ENCODE results near the gene FRY. TPM values are rescaled to one million over a fixed set of nuclear protein-coding genes. Genes with fewer than 3 reads are reported as not detected.

FRY gene
- total RNA-seq, 1 experiment from 2014 or later, result 4.7 TPM

DNA sequence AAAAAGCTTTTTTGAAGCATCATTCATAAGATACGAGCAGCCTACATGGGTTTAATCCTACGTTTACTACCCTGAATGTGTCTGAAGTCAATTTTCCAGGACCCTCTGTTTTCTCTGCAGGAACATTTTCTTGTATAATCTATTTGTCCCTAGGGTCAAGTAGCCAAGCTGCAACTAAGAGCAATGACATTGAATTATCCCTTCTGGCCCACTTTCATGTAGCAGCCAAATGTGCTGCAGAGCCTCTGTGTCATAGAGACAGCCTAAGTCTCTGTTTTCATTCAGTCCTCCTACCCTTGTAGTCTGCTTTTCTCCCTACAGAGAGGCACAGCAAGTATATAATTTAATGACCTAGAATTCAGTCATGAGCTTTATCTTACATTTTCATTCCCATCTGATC is 201.5 kb downstream of the FRY start:
- CTCF ChIA-PET, result no interaction called here
- no TSS peak for BruUV-seq (replicated peaks)
- Histone ChIP-seq H3K9me3 (ENCODE audit: insufficient read depth, low read depth) (no peaks in the 10 kb centered on the region), H3K27ac (no peak overlapping the region), H3K9me2 (ENCODE audit: insufficient read depth) (no peaks in the 10 kb centered on the region), H3K4me3 (no peak overlapping the region), H3K4me2 (no peak overlapping the region), H3F3A (ENCODE audit: insufficient read depth, low read depth) (no peaks in the 10 kb centered on the region), H3K27me3 (ENCODE audit: insufficient read depth, low read depth) (no peaks in the 10 kb centered on the region), H3K4me1 (replicated peaks; ENCODE audit: insufficient read depth) (no peaks in the 10 kb centered on the region), H2AFZ (no peak overlapping the region), H3K36me3 (ENCODE audit: low read depth) (no peaks in the 10 kb centered on the region), H4K20me1 (ENCODE audit: insufficient read depth) (no peaks in the 10 kb centered on the region), H3K79me2 (ENCODE audit: low read depth) (no peaks in the 10 kb centered on the region)
- POLR2A ChIA-PET (ENCODE audit: unreplicated experiment), result no interaction called here
- DNase-seq, result no peak
- TF ChIP-seq EZH2 (IDR thresholded peaks at IDR 0.05; ENCODE audit: low read depth), result no peak
- TF ChIP-seq, protein P1, sequence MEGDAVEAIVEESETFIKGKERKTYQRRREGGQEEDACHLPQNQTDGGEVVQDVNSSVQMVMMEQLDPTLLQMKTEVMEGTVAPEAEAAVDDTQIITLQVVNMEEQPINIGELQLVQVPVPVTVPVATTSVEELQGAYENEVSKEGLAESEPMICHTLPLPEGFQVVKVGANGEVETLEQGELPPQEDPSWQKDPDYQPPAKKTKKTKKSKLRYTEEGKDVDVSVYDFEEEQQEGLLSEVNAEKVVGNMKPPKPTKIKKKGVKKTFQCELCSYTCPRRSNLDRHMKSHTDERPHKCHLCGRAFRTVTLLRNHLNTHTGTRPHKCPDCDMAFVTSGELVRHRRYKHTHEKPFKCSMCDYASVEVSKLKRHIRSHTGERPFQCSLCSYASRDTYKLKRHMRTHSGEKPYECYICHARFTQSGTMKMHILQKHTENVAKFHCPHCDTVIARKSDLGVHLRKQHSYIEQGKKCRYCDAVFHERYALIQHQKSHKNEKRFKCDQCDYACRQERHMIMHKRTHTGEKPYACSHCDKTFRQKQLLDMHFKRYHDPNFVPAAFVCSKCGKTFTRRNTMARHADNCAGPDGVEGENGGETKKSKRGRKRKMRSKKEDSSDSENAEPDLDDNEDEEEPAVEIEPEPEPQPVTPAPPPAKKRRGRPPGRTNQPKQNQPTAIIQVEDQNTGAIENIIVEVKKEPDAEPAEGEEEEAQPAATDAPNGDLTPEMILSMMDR (conservative IDR thresholded peaks at IDR 0.05), result no peak
- intact Hi-C loops (cut with micrococcal nuclease; ENCODE audit: unreplicated experiment), result no loop called here

DNA sequence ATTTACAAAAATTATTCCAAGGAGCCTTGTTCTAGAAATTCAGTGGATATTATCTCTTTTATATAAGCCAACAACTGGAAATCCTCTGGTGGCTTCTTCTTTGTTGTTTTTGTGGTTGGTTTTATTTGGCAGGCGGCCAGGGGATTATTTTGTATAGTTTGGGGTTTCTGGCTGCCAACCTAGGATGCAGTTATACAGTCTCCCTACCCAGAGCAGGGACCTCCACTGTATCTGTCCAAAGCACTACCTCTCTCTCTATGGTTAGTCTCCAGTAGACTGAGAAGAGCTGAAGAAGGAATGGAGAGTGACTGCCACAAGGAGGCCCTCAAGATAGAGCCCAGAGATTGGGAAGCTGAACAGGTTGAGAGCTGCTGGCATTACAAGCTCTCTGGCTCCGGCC is 203.3 kb downstream of the FRY start:
- Histone ChIP-seq H3K36me3 (ENCODE audit: low read depth) (no peaks in the 10 kb centered on the region), H3K9me2 (ENCODE audit: insufficient read depth) (no peaks in the 10 kb centered on the region), H3K4me2 (no peak overlapping the region), H4K20me1 (ENCODE audit: insufficient read depth) (no peaks in the 10 kb centered on the region), H3K27ac (no peak overlapping the region), H2AFZ (no peak overlapping the region), H3K79me2 (ENCODE audit: low read depth) (no peaks in the 10 kb centered on the region), H3K9me3 (ENCODE audit: insufficient read depth, low read depth) (no peaks in the 10 kb centered on the region), H3K4me1 (replicated peaks; ENCODE audit: insufficient read depth) (no peaks in the 10 kb centered on the region), H3K4me3 (no peak overlapping the region), H3K27me3 (ENCODE audit: insufficient read depth, low read depth) (no peaks in the 10 kb centered on the region), H3F3A (ENCODE audit: insufficient read depth, low read depth) (no peaks in the 10 kb centered on the region)
- POLR2A ChIA-PET (ENCODE audit: unreplicated experiment), result no interaction called here
- DNase-seq, result no peak
- BruUV-seq (replicated peaks), result no TSS peak
- CTCF ChIA-PET, result interaction anchor here (0.6 kb wide), 2 partner anchors 9 to 325 kb away, joined by 3 read pairs; no protein-coding TSS in a partner anchor
- intact Hi-C loops (cut with micrococcal nuclease; ENCODE audit: unreplicated experiment), result no loop called here
- TF ChIP-seq, protein P1 (conservative IDR thresholded peaks at IDR 0.05), result no peak
- TF ChIP-seq EZH2 (IDR thresholded peaks at IDR 0.05; ENCODE audit: low read depth), result no peak

DNA sequence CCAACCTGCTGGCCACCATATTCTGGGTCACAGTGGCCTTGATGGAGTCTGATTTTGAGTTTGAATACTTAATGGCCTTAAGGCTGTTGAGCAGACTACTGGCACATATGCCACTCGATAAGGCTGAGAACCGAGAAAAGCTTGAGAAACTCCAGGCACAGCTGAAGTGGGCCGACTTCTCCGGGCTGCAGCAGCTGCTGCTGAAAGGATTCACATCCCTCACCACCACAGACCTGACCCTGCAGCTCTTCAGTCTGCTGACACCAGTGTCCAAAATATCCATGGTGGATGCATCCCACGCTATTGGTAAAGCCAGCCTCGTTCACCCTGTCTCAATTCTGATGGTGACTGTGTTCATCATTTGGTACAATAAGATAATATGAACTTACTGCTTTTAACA is 206.1 kb downstream of the FRY start:
- Histone ChIP-seq H3K4me1 (replicated peaks; ENCODE audit: insufficient read depth) (no peaks in the 10 kb centered on the region), H3K4me3 (no peak overlapping the region), H3K9me3 (ENCODE audit: insufficient read depth, low read depth) (no peaks in the 10 kb centered on the region), H3K79me2 (ENCODE audit: low read depth) (no peaks in the 10 kb centered on the region), H3K4me2 (no peak overlapping the region), H3K27me3 (ENCODE audit: insufficient read depth, low read depth) (no peaks in the 10 kb centered on the region), H4K20me1 (ENCODE audit: insufficient read depth) (no peaks in the 10 kb centered on the region), H2AFZ (no peak overlapping the region), H3K9me2 (ENCODE audit: insufficient read depth) (no peaks in the 10 kb centered on the region), H3K36me3 (ENCODE audit: low read depth) (no peaks in the 10 kb centered on the region), H3F3A (ENCODE audit: insufficient read depth, low read depth) (no peaks in the 10 kb centered on the region), H3K27ac (no peak overlapping the region)
- TF ChIP-seq, protein P1 (conservative IDR thresholded peaks at IDR 0.05), result no peak
- no peak for TF ChIP-seq EZH2 (IDR thresholded peaks at IDR 0.05; ENCODE audit: low read depth)
- ChIA-PET POLR2A (ENCODE audit: unreplicated experiment) (no interaction called here), CTCF (no interaction called here)
- BruUV-seq (replicated peaks), result no TSS peak
- intact Hi-C loops (cut with micrococcal nuclease; ENCODE audit: unreplicated experiment), result no loop called here
- no peak for DNase-seq

Data from PC-9 (cell line).